CD4-positive, alpha-beta T cell treated with Interleukin-1 beta for 1 hour (primary cell): Measurements from ENCODE around the gene MTO1.
"Not testable (repeated sequence)": the region's sequence is repeated elsewhere in the genome, so short reads cannot be mapped to it uniquely, and the experiment has no call there.

ENCODE experiments used
- DNase-seq, 2 donors: peaks; one replicate each; pipeline ENCODE4 v3.0.0-alpha.2; 2020 to 2022

The MTO1 gene

GRCh38 chr6:73534628-73535027 is 73.1 kb downstream of the MTO1 start:
- no peak for DNase-seq

GRCh38 chr6:73537677-73538076 is 76.1 kb downstream of the MTO1 start:
- no peak for DNase-seq

GRCh38 chr6:73538116-73538779 is 76.7 kb downstream of the MTO1 start:
- no peak for DNase-seq

- DNase-seq: not testable (repeated sequence)
These were observed 80.9 kb downstream of the MTO1 start for GRCh38 chr6:73542481-73542880.

GRCh38 chr6:73542891-73543290 is 81.4 kb downstream of the MTO1 start:
- no peak for DNase-seq

GRCh38 chr6:73547036-73547435 is 85.5 kb downstream of the MTO1 start:
- no peak for DNase-seq

GRCh38 chr6:73548458-73549446 is 87.2 kb downstream of the MTO1 start:
- no peak for DNase-seq

GRCh38 chr6:73551115-73551514 is 89.6 kb downstream of the MTO1 start:
- not testable (repeated sequence) for DNase-seq

- DNase-seq: not testable (repeated sequence)
These were observed 93.9 kb downstream of the MTO1 start for GRCh38 chr6:73555380-73555949.

GRCh38 chr6:73556836-73557235 is 95.3 kb downstream of the MTO1 start:
- DNase-seq: no peak
